ENCODE results near the gene CORO2A.
"Not testable (repeated sequence)": the region's sequence is repeated elsewhere in the genome, so short reads cannot be mapped to it uniquely, and the experiment has no call there.

CORO2A gene

GRCh38 chr9:98104445-98104881 lies 88.0 kb downstream of the CORO2A start:
- DNase-seq, result no peak

- DNase-seq, result peak in 2 of 4 experiments; percentile 61 to 72
Observed at GRCh38 chr9:98101868-98102273, 90.6 kb downstream of the CORO2A start.

GRCh38 chr9:98101416-98101815 lies 91.0 kb downstream of the CORO2A start:
- no peak for DNase-seq

GRCh38 chr9:98100456-98100855 lies 92.0 kb downstream of the CORO2A start:
- no peak for DNase-seq

GRCh38 chr9:98099898-98100297 lies 92.5 kb downstream of the CORO2A start:
- DNase-seq, result no peak

- no peak for DNase-seq
Observed at GRCh38 chr9:98099346-98099745, 93.1 kb downstream of the CORO2A start.

- DNase-seq, result no peak
Observed at GRCh38 chr9:98097836-98098235, 94.6 kb downstream of the CORO2A start.

- no peak for DNase-seq
Observed at GRCh38 chr9:98096091-98096490, 96.3 kb downstream of the CORO2A start.

- DNase-seq, result no peak
Observed at GRCh38 chr9:98095401-98095800, 97.0 kb downstream of the CORO2A start.

GRCh38 chr9:98094851-98095250 lies 97.6 kb downstream of the CORO2A start:
- DNase-seq, result no peak

- no peak for DNase-seq
Observed at GRCh38 chr9:98094316-98094715, 98.1 kb downstream of the CORO2A start.

- DNase-seq, result no peak
Observed at GRCh38 chr9:98092613-98092931, 99.9 kb downstream of the CORO2A start.

GRCh38 chr9:98091735-98092612 lies 100.5 kb downstream of the CORO2A start:
- DNase-seq, result no peak

- DNase-seq, result not testable (repeated sequence)
Observed at GRCh38 chr9:98090674-98091073, 101.8 kb downstream of the CORO2A start.

- peak in 1 of 4 experiments; percentile 22 for DNase-seq
Observed at GRCh38 chr9:98087420-98088354, 104.8 kb downstream of the CORO2A start.

- no peak for DNase-seq
Observed at GRCh38 chr9:98086461-98086860, 106.0 kb downstream of the CORO2A start.

GRCh38 chr9:98085944-98086343 lies 106.5 kb downstream of the CORO2A start:
- DNase-seq, result no peak

GRCh38 chr9:98085058-98085457 lies 107.4 kb downstream of the CORO2A start:
- DNase-seq, result no peak

- DNase-seq, result no peak
Observed at GRCh38 chr9:98084396-98084795, 108.0 kb downstream of the CORO2A start.

GRCh38 chr9:98083566-98084183 lies 108.8 kb downstream of the CORO2A start:
- no peak for DNase-seq

- DNase-seq, result no peak
Observed at GRCh38 chr9:98083061-98083501, 109.4 kb downstream of the CORO2A start.

GRCh38 chr9:98081477-98082219 lies 110.8 kb downstream of the CORO2A start:
- no peak for DNase-seq

Measured in activated naive CD4-positive, alpha-beta T cell (primary cell).